HCT116 (cell line): ENCODE data around the gene TBCC. TPM values are rescaled to one million over a fixed set of nuclear protein-coding genes. Genes with fewer than 3 reads are reported as not detected.

Source experiments
- ATAC-seq: fragments of 200-7000 bp; cut with Tn5 transposase; 2 replicates; pipeline ENCODE4 v1.9.1; 2020; ENCODE audit warnings: mild to moderate bottlenecking, moderate library complexity
- BruUV-seq: library from RNA; stranded (reverse); fragments of 400-500 nt; replicated peaks from 2 replicates; lab custom pipeline; 2021; lab: Mats Ljungman, UMichigan
- CTCF ChIA-PET: fragments of 300-600 bp; sonication (Branson Sonifier 250); formaldehyde crosslinking; loops from one replicate; lab custom pipeline; 2021; ENCODE audit warnings: antibody characterized with exemption; lab: Charles Lee
- POLR2A ChIA-PET: fragments of 300-600, 350-600 bp; sonication (Branson Sonifier 250); formaldehyde crosslinking; loops from one replicate; lab custom pipeline; 2021; ENCODE audit warnings: antibody characterized with exemption; lab: Charles Lee
- RAD21 ChIA-PET, 2 experiments: fragments of 300-600 bp; sonication (Branson Sonifier 250); formaldehyde crosslinking; loops; one replicate each; lab custom pipeline; 2023; ENCODE audit warnings: low total read pairs in 2 of 2; ENCODE audit not compliant: uncharacterized antibody in 2 of 2, unreplicated experiment in 2 of 2, low non-redundant PET in 1 of 2; lab: Charles Lee
- DNase-seq: peaks from one replicate; pipeline ENCODE4 v3.0.0-alpha.2; 2010; ENCODE audit warnings: low read depth, low spot score
- H2AFZ ChIP-seq: fragments of 200-600 bp; shearing (Covaris generic), sonication (generic); 2 replicates; pipeline ENCODE4 v1.6.1; 2017; ENCODE audit warnings: low read depth, mixed run types, mixed read lengths, antibody characterized with exemption, low read length; ENCODE audit not compliant: poor library complexity, severe bottlenecking
- H3K27ac ChIP-seq: 2 replicates; pipeline ENCODE4 v1.5.1; 2012; ENCODE audit warnings: low read depth, low read length
- H3K27me3 ChIP-seq: fragments of 200-600 bp; sonication (generic); 2 replicates; pipeline ENCODE4 v1.6.1; 2016; ENCODE audit warnings: mixed run types, low read length, mixed read lengths; ENCODE audit not compliant: insufficient read depth
- H3K36me3 ChIP-seq, 2 experiments: fragments of 200-500 bp in 1 of 2; fragments of 200-600 bp in 1 of 2; sonication (Bioruptor generic) in 1 of 2; sonication (generic) in 1 of 2; 2 replicates each; pipeline versions ENCODE4 v1.5.1 to v1.6.1; 2014 to 2016; ENCODE audit warnings: low read length in 2 of 2, inconsistent platforms in 1 of 2, mixed read lengths in 1 of 2, mixed run types in 1 of 2; ENCODE audit not compliant: insufficient read depth in 2 of 2, control insufficient read depth in 1 of 2
- H3K4me1 ChIP-seq, 2 experiments: fragments of 200-600 bp in 1 of 2; sonication (generic) in 1 of 2; 2 replicates each; pipeline versions ENCODE4 v1.5.1 to v1.6.1; 2012 to 2017; ENCODE audit warnings: low read length in 2 of 2, inconsistent platforms in 1 of 2, mild to moderate bottlenecking in 1 of 2, mixed read lengths in 1 of 2, mixed run types in 1 of 2, moderate library complexity in 1 of 2; ENCODE audit not compliant: insufficient read depth in 2 of 2, control insufficient read depth in 1 of 2
- H3K4me2 ChIP-seq: fragments of 200-600 bp; sonication (generic); 2 replicates; pipeline ENCODE4 v1.6.1; 2017; ENCODE audit warnings: mixed run types, low read length, mixed read lengths
- H3K4me3 ChIP-seq, 2 experiments: fragments of 200-600 bp in 1 of 2; sonication (generic) in 1 of 2; replicated peaks in 1 of 2; 2 replicates each; pipeline ENCODE4 v1.5.1; 2011 to 2016; ENCODE audit warnings: low read length in 2 of 2, control low read depth in 1 of 2, low read depth in 1 of 2, mild to moderate bottlenecking in 1 of 2, mixed read lengths in 1 of 2, mixed run types in 1 of 2
- H3K79me2 ChIP-seq: fragments of 200-600 bp; sonication (generic); 2 replicates; pipeline ENCODE4 v1.6.1; 2017; ENCODE audit warnings: mild to moderate bottlenecking, mixed run types, low read length, moderate library complexity, mixed read lengths; ENCODE audit not compliant: insufficient read depth
- H3K9ac ChIP-seq: fragments of 200-600 bp; sonication (generic); 2 replicates; pipeline ENCODE4 v1.6.1; 2016; ENCODE audit warnings: low read length, mixed read lengths
- H3K9me2 ChIP-seq: fragments of 200-600 bp; sonication (generic), shearing (Covaris generic); 2 replicates; pipeline ENCODE4 v1.6.1; 2017; ENCODE audit warnings: mixed run types, mild to moderate bottlenecking, moderate library complexity; ENCODE audit not compliant: insufficient read depth
- H3K9me3 ChIP-seq, 2 experiments: fragments of 200-500 bp in 1 of 2; fragments of 200-600 bp in 1 of 2; sonication (Bioruptor generic) in 1 of 2; sonication (generic) in 1 of 2; 2 replicates each; pipeline ENCODE4 v1.6.1; 2014 to 2017; ENCODE audit warnings: low read length in 2 of 2, mixed read lengths in 2 of 2, inconsistent platforms in 1 of 2, low read depth in 1 of 2, mild to moderate bottlenecking in 1 of 2, mixed run types in 1 of 2, moderate library complexity in 1 of 2; ENCODE audit not compliant: control insufficient read depth in 1 of 2, insufficient read depth in 1 of 2
- H4K20me1 ChIP-seq: fragments of 200-600 bp; sonication (generic), shearing (Covaris generic); 2 replicates; pipeline ENCODE4 v1.6.1; 2017; ENCODE audit warnings: mixed run types, mild to moderate bottlenecking, moderate library complexity; ENCODE audit not compliant: insufficient read depth
- CBX3 ChIP-seq: IDR thresholded peaks from 2 replicates; pipeline ENCODE4 v1.6.1; 2012; ENCODE audit warnings: low read depth
- CEBPB ChIP-seq: IDR thresholded peaks from 2 replicates; pipeline ENCODE4 v1.6.1; 2012; ENCODE audit warnings: low read depth
- EZH2 ChIP-seq: fragments of 200-600 bp; sonication (generic); IDR thresholded peaks from 2 replicates; pipeline ENCODE4 v1.6.1; 2017; ENCODE audit warnings: antibody characterized with exemption, mixed run types
- JUND ChIP-seq: IDR thresholded peaks from 2 replicates; pipeline ENCODE4 v1.6.1; 2012
- MAX ChIP-seq: IDR thresholded peaks from 2 replicates; pipeline ENCODE4 v1.6.1; 2012
- SIN3A ChIP-seq: IDR thresholded peaks from 2 replicates; pipeline ENCODE4 v1.6.1; 2012; ENCODE audit warnings: low read depth
- SP1 ChIP-seq: IDR thresholded peaks from 2 replicates; pipeline ENCODE4 v1.6.1; 2012; ENCODE audit warnings: low read depth
- ZFX ChIP-seq: fragments of 450-650 bp; IDR thresholded peaks from 2 replicates; pipeline ENCODE4 v1.6.1; 2017
- intact Hi-C: fragments of 100-400 bp; cut with micrococcal nuclease; formaldehyde crosslinking; loops from 2 replicates; pipeline ENCODE4 v1.10.0; 2022
- total RNA-seq: library from RNA; stranded (reverse); gene quantifications from one replicate; pipeline ENCODE4 v1.2.1, GENCODE V29; 2021; ENCODE audit not compliant: unreplicated experiment
- TF ChIP-seq, protein P1 (sequence below), 3 experiments: fragments of 200-600 bp in 1 of 3; sonication (generic) in 1 of 3; IDR thresholded peaks in 2 of 3; conservative IDR thresholded peaks in 1 of 3; 2 replicates each; pipeline ENCODE4 v1.5.1; 2012 to 2017; ENCODE audit warnings: low read depth in 2 of 3, low read length in 2 of 3, antibody characterized with exemption in 1 of 3, borderline replicate concordance in 1 of 3, control low read depth in 1 of 3, mild to moderate bottlenecking in 1 of 3, mixed read lengths in 1 of 3, mixed run types in 1 of 3, moderate library complexity in 1 of 3; ENCODE audit not compliant: insufficient read depth in 1 of 3

Gene TBCC
- total RNA-seq, 1 experiment from 2014 or later, result 17.1 TPM

- peaks cover 42% of the 10 kb centered on the region for H3K79me2 ChIP-seq
- no peaks in the 10 kb centered on the region for H3K27me3 ChIP-seq
- POLR2A ChIA-PET, result no interaction called here
- TF ChIP-seq CBX3 (no peak), MAX (no peak), JUND (no peak), SIN3A (no peak), SP1 (no peak), EZH2 (no peak), ZFX (no peak), CEBPB (no peak)
- TF ChIP-seq, protein P1, sequence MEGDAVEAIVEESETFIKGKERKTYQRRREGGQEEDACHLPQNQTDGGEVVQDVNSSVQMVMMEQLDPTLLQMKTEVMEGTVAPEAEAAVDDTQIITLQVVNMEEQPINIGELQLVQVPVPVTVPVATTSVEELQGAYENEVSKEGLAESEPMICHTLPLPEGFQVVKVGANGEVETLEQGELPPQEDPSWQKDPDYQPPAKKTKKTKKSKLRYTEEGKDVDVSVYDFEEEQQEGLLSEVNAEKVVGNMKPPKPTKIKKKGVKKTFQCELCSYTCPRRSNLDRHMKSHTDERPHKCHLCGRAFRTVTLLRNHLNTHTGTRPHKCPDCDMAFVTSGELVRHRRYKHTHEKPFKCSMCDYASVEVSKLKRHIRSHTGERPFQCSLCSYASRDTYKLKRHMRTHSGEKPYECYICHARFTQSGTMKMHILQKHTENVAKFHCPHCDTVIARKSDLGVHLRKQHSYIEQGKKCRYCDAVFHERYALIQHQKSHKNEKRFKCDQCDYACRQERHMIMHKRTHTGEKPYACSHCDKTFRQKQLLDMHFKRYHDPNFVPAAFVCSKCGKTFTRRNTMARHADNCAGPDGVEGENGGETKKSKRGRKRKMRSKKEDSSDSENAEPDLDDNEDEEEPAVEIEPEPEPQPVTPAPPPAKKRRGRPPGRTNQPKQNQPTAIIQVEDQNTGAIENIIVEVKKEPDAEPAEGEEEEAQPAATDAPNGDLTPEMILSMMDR (IDR thresholded peaks at IDR 0.05 in 2 of 3, conservative IDR thresholded peaks at IDR 0.05 in 1 of 3; ENCODE audit: borderline replicate concordance in 1 of 3, insufficient read depth in 1 of 3, low read depth in 2 of 3, low read length in 2 of 3), result no peak; a peak in 1 of 6 replicates
- no peak overlapping the region for H3K27ac ChIP-seq
- intact Hi-C loops, result no loop called here
- RAD21 ChIA-PET, result no interaction called here
- CTCF ChIA-PET, result no interaction called here
- no peaks in the 10 kb centered on the region for H3K36me3 ChIP-seq
- no peak for ATAC-seq
- no TSS peak for BruUV-seq
- no peak overlapping the region for H3K4me3 ChIP-seq
- H3K9me3 ChIP-seq, result no peaks in the 10 kb centered on the region
- DNase-seq, result no peak
- H4K20me1 ChIP-seq, result no peaks in the 10 kb centered on the region
- H3K4me1 ChIP-seq, result peaks cover 3 to 15% of the 10 kb centered on the region in 2 experiments; a peak in 2 of 4 replicates
- no peak overlapping the region for H3K4me2 ChIP-seq
- 0 out of 2 replicates have a peak, but pooled peaks cover 4% of the 10 kb centered on the region for H3K9me2 ChIP-seq
- H2AFZ ChIP-seq, result no peak overlapping the region
- H3K9ac ChIP-seq, result no peak overlapping the region
Observed at GRCh38 chr6:42786525-42786985, 40.7 kb upstream of the TBCC start.
